ENCODE results near the gene UVRAG. TPM values are rescaled to one million over a fixed set of nuclear protein-coding genes. Genes with fewer than 3 reads are reported as not detected.
"Not testable (repeated sequence)": the region's sequence is repeated elsewhere in the genome, so short reads cannot be mapped to it uniquely, and the experiment has no call there.

Gene UVRAG
- total RNA-seq, 1 donor from 2014 or later: 7.4 TPM

DNA sequence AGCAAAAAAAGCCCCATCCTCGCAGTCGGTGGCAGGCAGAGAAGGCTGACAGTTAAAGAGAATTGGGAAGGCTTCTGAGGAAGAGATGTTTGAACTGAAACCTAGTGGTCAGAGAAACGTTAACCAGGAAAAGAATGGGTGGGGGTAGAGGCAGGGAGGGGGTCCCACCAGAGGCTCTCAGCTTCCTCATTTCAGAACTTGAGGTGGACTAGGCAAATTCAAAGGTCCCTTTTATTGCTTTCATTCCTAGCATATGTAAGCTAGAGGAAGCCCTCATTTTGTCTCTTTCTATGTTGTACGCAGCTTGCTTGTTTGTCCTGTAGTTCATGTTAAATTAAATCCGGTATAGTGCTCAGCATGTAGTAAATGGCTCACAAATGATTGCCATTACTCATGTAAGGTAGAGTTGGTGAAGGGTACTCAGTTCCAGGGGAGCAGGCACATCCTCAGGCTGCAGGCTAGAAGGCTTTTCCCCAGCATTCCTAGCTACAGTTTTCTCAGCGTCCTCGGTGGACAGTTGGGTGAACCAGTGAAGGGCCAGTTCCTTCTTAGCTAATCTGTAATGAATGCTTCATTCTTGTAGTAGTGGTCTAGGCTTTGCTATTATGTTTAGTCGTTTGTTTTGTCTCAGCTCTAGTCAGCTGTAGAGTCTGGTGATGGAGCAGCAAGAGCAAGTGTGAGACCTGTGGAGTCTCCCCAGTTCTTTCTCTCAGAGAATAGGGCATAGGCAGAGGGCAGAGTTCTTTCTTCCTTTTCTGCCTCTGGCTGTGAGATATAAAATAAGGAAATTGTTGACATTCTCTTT lies 58.6 kb downstream of the UVRAG start:
- no peak for DNase-seq (ENCODE audit: low read depth)
- H3K4me3 ChIP-seq (ENCODE audit: low read depth, low read length): no peak overlapping the region
- TF ChIP-seq, protein P1, sequence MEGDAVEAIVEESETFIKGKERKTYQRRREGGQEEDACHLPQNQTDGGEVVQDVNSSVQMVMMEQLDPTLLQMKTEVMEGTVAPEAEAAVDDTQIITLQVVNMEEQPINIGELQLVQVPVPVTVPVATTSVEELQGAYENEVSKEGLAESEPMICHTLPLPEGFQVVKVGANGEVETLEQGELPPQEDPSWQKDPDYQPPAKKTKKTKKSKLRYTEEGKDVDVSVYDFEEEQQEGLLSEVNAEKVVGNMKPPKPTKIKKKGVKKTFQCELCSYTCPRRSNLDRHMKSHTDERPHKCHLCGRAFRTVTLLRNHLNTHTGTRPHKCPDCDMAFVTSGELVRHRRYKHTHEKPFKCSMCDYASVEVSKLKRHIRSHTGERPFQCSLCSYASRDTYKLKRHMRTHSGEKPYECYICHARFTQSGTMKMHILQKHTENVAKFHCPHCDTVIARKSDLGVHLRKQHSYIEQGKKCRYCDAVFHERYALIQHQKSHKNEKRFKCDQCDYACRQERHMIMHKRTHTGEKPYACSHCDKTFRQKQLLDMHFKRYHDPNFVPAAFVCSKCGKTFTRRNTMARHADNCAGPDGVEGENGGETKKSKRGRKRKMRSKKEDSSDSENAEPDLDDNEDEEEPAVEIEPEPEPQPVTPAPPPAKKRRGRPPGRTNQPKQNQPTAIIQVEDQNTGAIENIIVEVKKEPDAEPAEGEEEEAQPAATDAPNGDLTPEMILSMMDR (conservative IDR thresholded peaks at IDR 0.05; ENCODE audit: low read depth, low read length): no peak

DNA sequence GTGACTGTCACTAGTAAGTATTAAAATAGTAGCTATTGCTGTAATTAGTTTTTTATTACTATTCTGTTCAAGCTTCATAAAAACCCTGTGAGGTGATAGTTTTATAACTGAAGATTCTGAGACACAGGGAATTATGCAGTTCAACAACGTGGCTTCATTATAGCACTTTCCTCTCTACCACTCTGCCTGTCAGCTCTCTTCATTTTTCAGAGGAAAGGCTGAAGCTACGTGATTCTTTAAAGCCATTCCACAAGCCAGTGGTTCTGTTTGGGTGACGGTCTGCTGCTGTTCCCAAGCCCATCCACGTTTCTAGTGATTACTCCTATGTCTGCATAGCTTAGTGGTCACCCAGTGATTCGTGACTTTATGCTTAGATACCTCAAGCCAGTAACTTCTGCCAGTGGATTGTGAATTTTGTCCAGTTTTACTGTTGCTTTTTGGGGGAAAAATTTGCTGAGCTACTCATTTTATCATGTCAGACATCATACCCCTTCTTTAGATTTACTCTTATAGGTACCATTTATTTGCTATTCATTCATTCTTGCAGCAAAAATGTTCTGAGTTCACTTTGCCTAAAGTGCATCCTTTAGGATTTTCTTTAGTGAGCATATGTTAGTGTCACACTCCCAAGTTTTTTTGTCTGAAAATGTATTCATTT lies 59.8 kb downstream of the UVRAG start:
- TF ChIP-seq, protein P1 (conservative IDR thresholded peaks at IDR 0.05; ENCODE audit: low read depth, low read length): no peak
- no peak overlapping the region for H3K4me3 ChIP-seq (ENCODE audit: low read depth, low read length)
- no peak for DNase-seq (ENCODE audit: low read depth)

DNA sequence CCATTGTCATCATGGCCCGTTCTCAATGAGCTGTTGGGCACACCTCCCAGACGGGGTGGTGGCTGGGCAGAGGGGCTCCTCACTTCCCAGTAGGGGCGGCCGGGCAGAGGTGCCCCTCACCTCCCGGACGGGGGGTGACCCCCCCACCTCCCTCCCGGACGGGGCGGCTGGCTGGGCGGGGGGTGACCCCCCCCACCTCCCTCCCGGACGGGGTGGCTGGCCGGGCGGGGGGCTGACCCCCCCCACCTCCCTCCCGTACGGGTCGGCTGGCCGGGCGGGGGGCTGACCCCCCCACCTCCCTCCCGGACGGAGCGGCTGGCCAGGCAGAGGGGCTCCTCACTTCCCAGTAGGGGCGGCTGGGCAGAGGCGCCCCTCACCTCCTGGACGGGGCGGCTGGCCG lies 62.3 kb downstream of the UVRAG start:
- DNase-seq (ENCODE audit: low read depth); H3K4me3 ChIP-seq (ENCODE audit: low read depth, low read length): not testable (repeated sequence)

DNA sequence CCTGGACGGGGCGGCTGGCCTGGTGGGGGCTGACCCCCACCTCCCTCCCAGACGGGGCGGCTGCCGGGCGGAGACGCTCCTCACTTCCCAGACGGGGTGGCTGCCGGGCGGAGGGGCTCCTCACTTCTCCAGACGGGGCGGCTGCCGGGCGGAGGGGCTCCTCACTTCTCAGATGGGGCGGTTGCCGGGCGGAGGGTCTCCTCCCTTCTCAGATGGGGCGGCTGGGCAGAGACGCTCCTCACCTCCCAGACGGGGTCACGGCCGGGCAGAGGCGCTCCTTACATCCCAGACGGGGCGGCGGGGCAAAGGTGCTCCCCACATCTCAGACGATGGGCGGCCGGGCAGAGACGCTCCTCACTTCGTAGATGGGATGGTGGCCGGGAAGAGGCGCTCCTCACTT lies 62.9 kb downstream of the UVRAG start:
- H3K4me3 ChIP-seq (ENCODE audit: low read depth, low read length); DNase-seq (ENCODE audit: low read depth): not testable (repeated sequence)

DNA sequence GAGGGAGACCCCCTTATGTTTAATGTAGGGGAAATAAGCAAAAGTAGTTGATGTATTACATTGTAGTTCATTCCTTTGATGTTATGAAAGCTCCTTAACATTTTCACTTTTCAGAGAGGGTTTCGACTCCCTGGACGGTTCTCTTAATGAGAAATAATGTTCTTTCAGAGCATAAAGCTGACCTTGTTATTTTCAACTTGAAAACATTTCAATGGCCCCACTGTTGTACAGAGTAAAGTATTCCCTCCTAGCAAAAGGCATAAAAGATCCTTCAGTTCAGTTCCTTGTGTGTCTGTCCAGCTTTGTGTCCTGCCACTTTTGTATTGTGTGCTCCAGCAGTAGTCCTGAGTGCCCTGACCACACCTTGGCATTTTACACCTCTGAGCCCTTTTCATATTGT lies 63.9 kb downstream of the UVRAG start:
- H3K4me3 ChIP-seq (ENCODE audit: low read depth, low read length): no peak overlapping the region
- TF ChIP-seq, protein P1 (conservative IDR thresholded peaks at IDR 0.05; ENCODE audit: low read depth, low read length): no peak
- no peak for DNase-seq (ENCODE audit: low read depth)

DNA sequence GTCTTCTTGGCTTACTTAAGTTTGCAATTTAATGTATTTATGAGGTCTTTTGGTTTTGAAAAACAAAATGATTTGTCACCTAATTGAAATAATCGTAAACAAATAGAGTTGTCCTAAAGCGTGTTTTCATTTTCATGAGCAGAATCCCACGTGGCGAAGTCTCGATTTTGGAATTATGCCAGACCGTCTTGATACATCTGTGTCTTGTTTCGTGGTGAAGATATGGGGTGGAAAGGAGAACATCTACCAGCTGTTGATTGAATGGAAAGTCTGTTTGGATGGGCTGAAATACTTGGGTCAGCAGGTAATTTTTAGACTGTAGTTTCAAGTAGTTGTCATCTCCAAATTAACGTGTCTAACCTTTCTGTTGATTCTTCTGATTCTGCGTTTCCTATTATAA lies 64.7 kb downstream of the UVRAG start:
- no peak for DNase-seq (ENCODE audit: low read depth)
- H3K4me3 ChIP-seq (ENCODE audit: low read depth, low read length): no peak overlapping the region
- TF ChIP-seq, protein P1 (conservative IDR thresholded peaks at IDR 0.05; ENCODE audit: low read depth, low read length): no peak

DNA sequence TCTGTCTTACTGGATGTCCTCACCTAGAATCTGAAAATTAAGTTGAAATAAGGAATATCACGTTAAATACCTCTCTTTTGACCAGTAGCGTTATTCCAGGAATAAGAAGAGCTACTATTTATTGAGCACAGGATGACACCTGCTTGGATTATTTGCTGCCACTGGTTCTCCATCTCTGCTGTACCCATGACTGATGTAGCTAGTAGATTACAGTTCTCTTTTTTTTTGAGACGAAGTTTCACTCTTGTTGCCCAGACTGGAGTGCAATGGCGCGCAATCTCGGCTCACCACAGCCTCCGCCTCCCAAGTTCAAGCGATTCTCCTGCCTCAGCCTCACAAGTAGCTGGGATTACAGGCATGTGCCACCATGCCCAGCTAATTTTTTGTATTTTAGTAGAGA lies 65.3 kb downstream of the UVRAG start:
- H3K4me3 ChIP-seq (ENCODE audit: low read depth, low read length); DNase-seq (ENCODE audit: low read depth): not testable (repeated sequence)

DNA sequence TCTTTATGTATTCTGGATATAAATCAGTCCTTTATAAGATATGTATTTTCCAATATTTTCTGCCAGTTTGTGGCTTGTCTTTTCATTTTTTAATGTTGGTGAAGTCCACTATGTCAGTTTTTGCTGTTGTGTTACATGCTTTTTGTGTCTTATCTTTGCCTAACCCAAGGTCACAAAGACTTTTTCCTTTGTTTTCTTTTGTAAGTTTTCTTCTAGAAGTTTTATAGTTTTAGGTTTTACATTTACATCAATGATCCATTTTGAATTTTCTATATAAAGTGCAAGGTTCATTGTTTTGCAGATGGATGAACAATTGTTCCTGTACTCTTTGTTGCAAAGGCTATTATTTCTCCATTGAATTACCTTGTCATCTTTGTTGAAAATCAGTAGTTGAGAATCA lies 69.3 kb downstream of the UVRAG start:
- TF ChIP-seq, protein P1 (conservative IDR thresholded peaks at IDR 0.05; ENCODE audit: low read depth, low read length): no peak
- no peak overlapping the region for H3K4me3 ChIP-seq (ENCODE audit: low read depth, low read length)
- no peak for DNase-seq (ENCODE audit: low read depth)

Measured in epithelial cell of proximal tubule (primary cell).